Measurements from ENCODE around the gene BHMT. TPM values are rescaled to one million over a fixed set of nuclear protein-coding genes. Genes with fewer than 3 reads are reported as not detected.
A peak's percentile ranks its signal among the peaks of the same experiment; 100 is the strongest.

BHMT gene
- total RNA-seq, 2 donors from 2014 or later: not detected

GRCh38 chr5:79109527-79110492, 1.8 kb upstream of the BHMT start:
- 48 to 55% methylated on average over 15 of the region's 15 CpGs for WGBS, 2 donors
- intact Hi-C loops (cut with DNase I): no loop called here
- Histone ChIP-seq H3K27ac (no peak overlapping the region), H3K9me3 (no peaks in the 10 kb centered on the region), H3K4me1 (peaks cover 3% of the 10 kb centered on the region), H3K27me3 (no peaks in the 10 kb centered on the region), H3K36me3 (replicated peaks in 1 of 2; ENCODE audit: insufficient read depth in 1 of 2, low read depth in 2 of 2) (no peaks in the 10 kb centered on the region), H3K4me3 (no peak overlapping the region)
- DNase-seq: peak; percentile 20 to 56 (median 40)
- ATAC-seq: no peak
- TF ChIP-seq POLR2A (IDR thresholded peaks at IDR 0.05): no peak
- TF ChIP-seq CTCF (IDR thresholded peaks at IDR 0.05): peak in 6 of 7 experiments; percentile 29 to 49 (median 38)

GRCh38 chr5:79111960-79112702, 522 bp downstream of the BHMT start:
- Histone ChIP-seq H3K4me3 (no peak overlapping the region), H3K36me3 (replicated peaks in 1 of 2; ENCODE audit: insufficient read depth in 1 of 2, low read depth in 2 of 2) (no peaks in the 10 kb centered on the region), H3K4me1 (no peaks in the 10 kb centered on the region), H3K27me3 (no peaks in the 10 kb centered on the region), H3K27ac (no peak overlapping the region), H3K9me3 (no peaks in the 10 kb centered on the region)
- no peak for ATAC-seq
- 30 to 50% methylated on average over 28 to 35 of the region's 39 CpGs for WGBS, 2 donors
- TF ChIP-seq CTCF (IDR thresholded peaks at IDR 0.05): no peak
- no peak for DNase-seq
- intact Hi-C loops (cut with DNase I): no loop called here

GRCh38 chr5:79112703-79113058, 1.1 kb downstream of the BHMT start:
- H3K36me3 ChIP-seq (replicated peaks in 1 of 2; ENCODE audit: insufficient read depth in 1 of 2, low read depth in 2 of 2): no peaks in the 10 kb centered on the region

GRCh38 chr5:79119486-79119885, 7.9 kb downstream of the BHMT start:
- intact Hi-C loops (cut with DNase I): no loop called here
- no peaks in the 10 kb centered on the region for H3K4me1 ChIP-seq
- no peaks in the 10 kb centered on the region for H3K9me3 ChIP-seq
- H3K36me3 ChIP-seq (replicated peaks in 1 of 2; ENCODE audit: insufficient read depth in 1 of 2, low read depth in 2 of 2): no peaks in the 10 kb centered on the region
- no peak overlapping the region for H3K27ac ChIP-seq
- TF ChIP-seq POLR2A (IDR thresholded peaks at IDR 0.05) (no peak), CTCF (IDR thresholded peaks at IDR 0.05) (no peak)
- WGBS, 2 donors: 77 to 81% methylated on average over 4 of the region's 4 CpGs
- ATAC-seq (no peak), DNase-seq (no peak)
- no peaks in the 10 kb centered on the region for H3K27me3 ChIP-seq
- no peak overlapping the region for H3K4me3 ChIP-seq

More at GRCh38 chr5:79112703-79113058, 1.1 kb downstream of the BHMT start:
- 82 to 93% methylated on average over 5 of the region's 5 CpGs for WGBS, 2 donors
- Histone ChIP-seq H3K9me3 (no peaks in the 10 kb centered on the region), H3K4me1 (no peaks in the 10 kb centered on the region), H3K4me3 (no peak overlapping the region), H3K27ac (no peak overlapping the region), H3K27me3 (no peaks in the 10 kb centered on the region)
- ATAC-seq (no peak), DNase-seq (no peak)
- no peak for TF ChIP-seq CTCF (IDR thresholded peaks at IDR 0.05)
- TF ChIP-seq POLR2A (IDR thresholded peaks at IDR 0.05): no peak
- intact Hi-C loops (cut with DNase I): no loop called here
